HG02623 (cell line): ENCODE data around the gene MUC13.
"Not testable (repeated sequence)": the region's sequence is repeated elsewhere in the genome, so short reads cannot be mapped to it uniquely, and the experiment has no call there.

Experiments used
- ATAC-seq: cut with Tn5 transposase; IDR thresholded peaks from one replicate; pipeline ENCODE4 v1.9.1; 2021; ENCODE audit warnings: moderate library complexity; ENCODE audit not compliant: unreplicated experiment

MUC13 gene

GRCh38 chr3:124934577-124934976 is at the start of gene MUC13:
MUC13 (minus strand) TSS chr3:124934751; CDS start chr3:124934712, 39 bp downstream.
- ATAC-seq: no peak

DNA sequence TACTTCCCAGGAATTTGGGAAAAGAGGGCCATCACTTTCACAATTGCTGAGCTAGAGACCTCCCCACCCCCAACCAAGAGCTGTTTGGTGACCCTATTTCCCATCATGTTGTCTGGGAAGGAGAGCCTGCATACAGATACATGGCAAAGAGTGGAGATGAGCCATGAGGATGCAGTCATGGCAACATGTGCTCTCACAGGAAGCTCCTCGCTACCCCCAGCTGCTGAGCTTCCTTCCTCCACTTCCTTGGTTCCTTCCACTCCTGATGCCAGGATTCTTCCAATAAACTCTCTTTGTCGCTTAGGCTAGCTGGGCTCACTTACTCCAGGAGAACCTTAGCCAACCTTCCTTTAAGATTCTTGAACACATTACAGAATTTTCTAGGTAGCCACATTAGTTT is 48.3 kb upstream of the MUC13 start:
- ATAC-seq: no peak

- no peak for ATAC-seq
Measured at GRCh38 chr3:124981472-124981871, 46.9 kb upstream of the MUC13 start.

DNA sequence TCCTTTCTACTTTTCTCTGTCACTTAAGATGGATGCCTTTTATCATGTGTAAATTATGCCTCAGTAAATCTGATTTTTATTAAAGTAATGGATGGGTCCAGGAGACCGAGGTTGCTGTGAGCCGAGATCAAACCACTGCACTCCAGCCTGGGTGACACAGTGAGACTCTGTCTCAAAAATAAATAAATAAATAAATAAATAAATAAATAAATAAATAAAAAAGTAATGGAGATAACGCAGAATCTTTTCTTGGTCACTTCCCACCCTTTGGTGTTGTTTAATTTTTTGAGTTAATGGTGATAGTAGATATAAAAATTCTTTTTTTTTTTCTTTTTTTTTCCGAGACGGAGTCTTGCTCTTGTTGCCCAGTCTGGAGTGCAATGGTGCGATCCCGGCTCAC is 44.1 kb upstream of the MUC13 start:
- ATAC-seq: no peak

DNA sequence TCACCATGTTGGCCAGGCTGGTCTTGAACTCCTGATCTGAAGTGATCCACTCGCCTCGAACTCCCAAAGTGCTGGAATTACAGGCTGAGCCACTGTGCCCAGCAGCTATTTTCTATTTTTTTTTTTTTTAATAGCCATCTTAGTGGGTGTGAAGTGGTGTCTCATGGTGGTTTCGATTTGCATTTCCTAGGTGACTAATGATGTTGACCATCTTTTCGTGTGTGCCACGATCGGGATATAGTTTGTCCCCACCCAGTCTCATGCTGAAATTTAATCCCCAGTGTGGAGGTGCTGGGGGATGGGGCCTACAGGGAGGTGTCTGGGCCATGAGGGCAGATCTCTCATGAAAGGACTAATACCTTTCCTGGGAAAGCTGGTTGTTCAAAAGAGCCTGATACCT is 41.8 kb upstream of the MUC13 start:
- ATAC-seq: no peak

DNA sequence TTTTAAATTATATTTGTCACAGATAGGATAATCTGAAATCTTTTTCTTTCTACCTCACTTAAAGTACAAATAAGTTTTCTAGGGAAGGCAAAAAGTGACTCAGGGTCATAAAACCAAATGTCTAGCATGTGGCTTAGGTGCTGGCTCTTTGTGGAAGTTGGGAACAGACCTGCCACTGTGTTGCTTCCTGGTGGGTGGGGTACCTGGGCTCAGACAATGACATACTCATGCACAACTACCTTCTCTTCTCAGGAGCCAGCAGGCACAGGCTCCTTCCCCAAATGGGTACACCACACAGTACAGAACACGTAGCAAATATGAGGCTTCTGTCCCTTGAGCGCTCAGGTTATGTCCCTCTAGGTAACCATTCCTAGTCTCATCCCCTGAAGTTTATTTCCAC is 40.1 kb upstream of the MUC13 start:
- no peak for ATAC-seq

DNA sequence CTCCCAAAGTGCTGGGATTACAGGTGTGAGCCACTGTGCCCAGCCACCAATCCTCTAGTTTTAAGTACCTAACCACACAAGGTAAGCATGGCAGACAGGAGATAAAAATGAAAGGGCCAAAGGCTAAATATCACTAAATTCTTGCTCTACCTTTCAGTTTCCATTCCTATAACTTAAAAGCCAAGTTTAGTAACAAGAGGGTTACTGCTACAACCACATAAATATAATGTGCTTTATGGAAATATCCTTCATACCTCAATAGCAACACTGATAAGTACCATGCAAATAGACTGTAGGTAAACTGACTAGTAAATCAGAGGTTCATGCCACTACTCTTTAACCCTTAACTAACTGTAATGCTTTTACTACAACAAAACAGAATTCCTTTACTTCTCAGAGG is 38.7 kb upstream of the MUC13 start:
- ATAC-seq: no peak

DNA sequence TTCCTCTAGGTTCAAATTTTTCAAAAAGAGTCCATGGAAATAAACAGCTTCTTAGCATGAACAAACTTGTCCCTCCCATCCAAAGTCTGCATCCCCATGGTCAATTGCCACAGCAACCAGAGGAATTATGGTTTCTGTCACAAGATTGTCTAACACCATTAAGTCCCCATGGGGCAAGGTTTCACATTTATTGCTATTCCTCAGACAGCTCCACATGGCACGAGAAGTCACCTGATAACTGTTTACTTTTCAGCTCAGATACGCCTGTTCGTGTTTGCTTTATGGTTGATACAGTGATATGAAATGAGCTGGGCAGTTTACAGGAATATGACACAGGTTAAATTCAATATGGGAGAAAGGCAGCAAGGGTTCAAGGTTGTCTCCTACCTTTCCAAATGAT is 37.9 kb upstream of the MUC13 start:
- no peak for ATAC-seq

DNA sequence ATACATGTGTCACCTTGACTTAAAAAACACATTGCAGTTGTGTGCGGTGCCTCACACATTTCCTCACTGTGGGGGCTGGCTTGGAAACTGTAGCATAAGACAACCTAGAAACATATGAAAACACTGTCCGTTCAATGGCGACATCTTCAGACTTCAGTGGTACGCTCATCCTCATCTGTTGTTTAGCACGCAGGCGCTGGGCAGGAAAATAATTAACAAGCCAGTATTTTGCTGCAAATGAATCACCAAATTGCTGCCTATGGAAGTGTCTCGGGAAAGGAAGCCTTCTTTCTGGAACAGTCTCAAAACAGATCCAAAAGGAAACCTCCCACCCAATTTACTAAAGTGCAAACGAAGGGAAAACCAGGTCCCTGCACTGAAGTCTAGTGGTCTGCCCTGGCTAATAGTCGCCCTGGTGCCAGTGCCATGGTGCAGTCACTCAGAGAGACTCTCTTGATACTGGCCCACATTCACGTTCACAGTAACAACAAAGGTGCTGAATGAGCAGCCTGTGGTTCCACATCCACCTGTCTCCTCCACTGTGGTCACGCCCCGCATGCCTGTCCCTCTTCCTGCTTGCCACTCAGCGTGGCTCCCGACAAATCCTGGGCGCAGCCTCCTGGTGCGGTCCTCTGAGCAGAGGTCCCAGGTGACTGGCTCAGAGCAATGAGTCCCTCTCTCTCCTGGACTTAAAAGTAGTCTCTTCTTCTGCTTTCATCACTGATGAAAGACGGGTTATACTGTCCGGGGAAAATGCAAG is 35.6 kb upstream of the MUC13 start:
- no peak for ATAC-seq

DNA sequence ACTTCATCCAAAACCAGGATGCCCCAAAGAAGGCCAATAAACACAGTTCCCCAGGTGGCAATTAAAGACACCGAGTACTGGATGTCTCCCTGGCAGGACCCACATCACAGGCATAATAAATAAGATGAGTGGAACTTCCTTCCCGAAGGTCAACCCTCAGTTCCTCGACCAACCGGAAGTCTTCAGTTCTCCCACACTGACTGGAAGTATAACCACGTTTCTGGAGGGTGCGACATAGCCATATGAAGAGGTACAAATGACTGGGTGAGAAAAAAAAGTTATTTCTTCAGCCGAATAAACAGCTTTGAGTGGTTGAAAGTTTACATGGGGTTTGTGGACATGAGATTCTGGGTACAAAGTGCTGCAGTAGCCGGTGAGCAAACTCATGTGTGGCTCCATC is 34.6 kb upstream of the MUC13 start:
- ATAC-seq: no peak

DNA sequence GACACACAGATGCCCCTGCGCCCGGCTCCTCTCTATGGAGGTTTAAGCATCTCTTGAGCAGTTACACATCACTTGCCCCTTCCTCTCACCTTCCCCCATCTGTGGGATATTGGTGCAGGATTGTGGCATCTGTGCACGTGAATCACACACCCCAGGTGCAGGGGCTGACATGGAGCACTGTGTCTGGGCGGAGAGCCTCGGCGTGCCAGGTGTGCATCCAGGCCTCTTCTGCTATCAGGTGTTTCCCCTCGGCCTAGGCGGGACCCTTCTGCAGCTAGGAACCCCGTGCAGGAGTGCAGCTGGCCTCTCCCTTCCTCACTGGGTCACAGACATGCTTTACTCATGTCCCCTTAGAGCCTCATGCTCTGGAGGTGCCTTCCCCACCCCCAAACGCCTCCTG is 33.4 kb upstream of the MUC13 start:
- no peak for ATAC-seq

DNA sequence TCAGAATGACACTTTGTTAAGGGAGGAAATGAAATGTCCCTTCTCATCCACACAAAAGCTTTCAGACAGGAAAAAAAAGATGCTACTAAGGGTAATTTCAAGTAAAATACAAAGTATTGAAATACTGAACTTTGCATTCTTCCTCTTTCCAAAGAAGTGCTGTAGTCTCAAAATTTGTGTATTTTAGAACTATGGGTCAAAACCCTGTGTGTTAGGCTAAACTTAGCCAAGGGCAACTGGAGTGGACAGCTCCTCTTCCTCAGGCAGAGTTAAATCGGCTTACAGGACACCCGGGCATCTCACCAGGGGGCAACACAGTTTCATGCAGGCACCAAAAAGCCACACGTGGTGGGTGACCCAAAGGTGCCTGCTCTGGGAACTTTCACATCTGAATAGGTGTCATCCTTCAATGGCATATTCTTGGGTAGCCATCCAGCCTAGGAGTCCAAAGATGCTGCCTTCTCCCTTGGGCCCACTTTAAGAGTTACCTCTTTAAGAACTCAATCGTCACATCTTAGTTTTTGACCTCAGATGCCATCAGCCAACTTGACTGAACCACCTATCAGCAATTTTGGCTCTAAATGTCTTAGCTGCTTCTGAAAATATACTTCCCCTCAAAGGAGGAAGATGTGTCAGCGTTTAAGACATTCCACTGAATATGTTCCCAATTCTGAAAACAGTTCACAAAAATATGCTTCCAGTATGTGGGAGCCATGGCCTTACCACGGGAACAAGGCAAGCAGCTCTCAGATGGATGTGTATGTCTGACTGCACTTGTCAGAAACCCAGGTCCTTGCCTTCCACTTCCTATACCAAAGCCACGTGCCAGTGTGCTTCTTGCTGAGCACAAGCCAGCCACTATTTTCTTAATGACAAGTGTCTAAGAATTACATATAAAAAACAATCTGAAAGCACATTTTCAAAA is 32.2 kb upstream of the MUC13 start:
- no peak for ATAC-seq

DNA sequence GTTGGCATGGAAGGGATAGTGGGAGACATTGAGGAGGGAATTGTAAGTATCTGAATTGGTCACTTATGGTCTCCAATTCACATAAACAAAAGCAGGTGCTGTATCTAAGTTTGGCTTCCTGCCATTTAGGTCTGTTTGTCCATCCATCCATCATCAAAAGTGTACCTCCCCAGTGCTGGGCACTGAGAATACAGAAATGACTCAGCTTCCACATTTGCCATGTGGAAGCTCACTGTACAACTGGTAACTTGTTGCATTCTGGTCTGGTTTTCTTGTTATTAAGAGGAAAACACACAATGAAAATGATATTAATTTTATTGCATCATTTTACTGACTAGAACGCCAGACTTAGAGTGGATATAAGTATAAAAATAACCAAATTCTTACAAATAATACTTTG is 30.9 kb upstream of the MUC13 start:
- ATAC-seq: no peak

DNA sequence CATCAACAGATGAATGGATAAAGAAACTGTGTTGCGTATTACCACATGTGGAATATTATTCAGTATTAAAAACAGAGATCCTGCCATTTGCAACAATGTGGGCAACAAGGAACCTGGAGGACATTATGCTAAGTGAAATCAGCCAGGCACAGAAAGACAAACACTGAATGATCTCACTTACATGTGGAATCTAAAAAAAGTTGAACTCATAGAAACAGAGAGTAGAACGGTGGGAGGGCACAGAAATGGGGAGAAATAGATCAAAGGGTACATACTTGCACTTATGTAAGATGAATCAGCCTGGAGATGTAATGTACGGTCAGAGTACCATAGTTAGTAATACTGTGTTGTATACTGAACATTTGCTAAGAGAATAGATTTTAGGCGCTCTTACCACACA is 29.8 kb upstream of the MUC13 start:
- ATAC-seq: no peak

DNA sequence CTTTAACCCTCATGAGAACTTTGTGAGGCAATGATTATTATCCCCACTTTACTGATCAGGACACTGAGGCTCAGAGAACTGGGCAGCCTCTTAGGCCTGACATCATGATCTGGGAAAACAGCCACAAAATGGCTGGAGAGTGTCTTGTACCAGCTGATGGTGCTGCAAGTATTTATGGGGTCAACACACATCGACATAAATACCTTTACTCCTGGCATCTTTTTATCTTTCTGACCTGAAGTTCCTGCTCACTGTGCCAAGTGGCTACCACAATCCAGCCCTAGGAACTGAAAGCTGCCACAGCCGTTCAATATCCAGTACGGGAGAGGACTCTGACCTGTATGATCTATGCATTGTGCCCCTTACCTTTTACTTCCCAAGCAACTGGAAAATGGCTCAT is 29.2 kb upstream of the MUC13 start:
- no peak for ATAC-seq

- no peak for ATAC-seq
Measured at GRCh38 chr3:124962403-124962940, 27.9 kb upstream of the MUC13 start.

- no peak for ATAC-seq
Measured at GRCh38 chr3:124960698-124961097, 26.1 kb upstream of the MUC13 start.

DNA sequence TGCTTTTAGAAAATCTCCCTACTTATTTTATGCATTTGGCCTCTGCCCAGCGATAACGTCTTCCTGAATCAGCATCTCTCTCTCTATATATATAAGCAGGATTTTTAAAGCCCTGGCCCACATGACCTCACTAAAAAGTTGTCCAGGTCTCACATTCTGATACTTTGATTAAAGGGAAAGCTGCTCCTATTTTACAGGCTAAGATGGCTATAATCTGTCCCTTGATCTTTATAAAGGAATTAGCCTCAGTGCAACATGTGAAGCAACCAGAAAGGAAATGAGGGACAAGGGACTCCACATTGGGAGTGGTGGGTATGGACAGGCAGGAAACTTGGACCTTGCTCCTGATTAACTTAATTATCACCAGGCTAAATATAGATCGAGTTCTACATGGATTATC is 25.6 kb upstream of the MUC13 start:
- no peak for ATAC-seq

- ATAC-seq: not testable (repeated sequence)
Measured at GRCh38 chr3:124957951-124958350, 23.4 kb upstream of the MUC13 start.

DNA sequence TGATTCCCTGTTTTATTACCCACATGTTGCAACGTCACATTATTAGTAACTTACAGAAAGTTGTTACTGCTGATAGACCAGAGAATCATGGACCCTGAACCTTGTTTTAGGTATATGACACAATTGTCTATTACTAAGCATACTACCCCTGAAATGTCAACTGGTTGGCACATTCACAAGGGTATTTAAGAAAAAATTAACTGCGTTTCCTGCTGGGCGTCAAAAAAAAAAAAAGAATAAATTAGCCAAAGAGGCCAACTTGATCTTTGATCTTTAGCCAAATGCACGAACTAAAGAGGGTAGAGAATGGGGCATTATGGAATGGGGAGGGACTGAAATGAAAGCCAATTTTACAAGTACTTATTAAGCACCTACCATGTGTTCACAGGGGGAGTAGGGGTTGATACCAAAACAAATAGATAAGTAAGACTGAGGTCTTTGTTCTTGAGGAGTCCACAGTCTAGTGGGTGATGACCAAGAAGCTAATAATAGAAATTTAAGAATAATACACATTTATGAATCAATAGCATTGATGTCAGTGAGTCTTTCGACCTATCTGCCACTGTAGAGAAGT is 17.8 kb upstream of the MUC13 start:
- no peak for ATAC-seq

GRCh38 chr3:124951511-124952281 is 17.1 kb upstream of the MUC13 start:
- ATAC-seq: no peak
